Ovary (tissue), 3 donors: ENCODE measurements around the gene DDR2.

Experiments used
- CTCF ChIP-seq, 3 donors: fragments of 450-650 bp in 2 of 3; fragments of 200-600 bp in 1 of 3; IDR thresholded peaks; one replicate each; pipeline versions ENCODE4 v1.5.1 to v1.8.0; 2016 to 2022; ENCODE audit warnings: antibody characterized with exemption in 3 of 3, mild to moderate bottlenecking in 1 of 3
- EP300 ChIP-seq: sonication (generic); formaldehyde crosslinking; IDR thresholded peaks from one replicate; pipeline ENCODE4 v1.6.1; 2017; ENCODE audit warnings: antibody characterized with exemption
- donor health status: DM: no; HTN: no; CAD: no.

DNA sequence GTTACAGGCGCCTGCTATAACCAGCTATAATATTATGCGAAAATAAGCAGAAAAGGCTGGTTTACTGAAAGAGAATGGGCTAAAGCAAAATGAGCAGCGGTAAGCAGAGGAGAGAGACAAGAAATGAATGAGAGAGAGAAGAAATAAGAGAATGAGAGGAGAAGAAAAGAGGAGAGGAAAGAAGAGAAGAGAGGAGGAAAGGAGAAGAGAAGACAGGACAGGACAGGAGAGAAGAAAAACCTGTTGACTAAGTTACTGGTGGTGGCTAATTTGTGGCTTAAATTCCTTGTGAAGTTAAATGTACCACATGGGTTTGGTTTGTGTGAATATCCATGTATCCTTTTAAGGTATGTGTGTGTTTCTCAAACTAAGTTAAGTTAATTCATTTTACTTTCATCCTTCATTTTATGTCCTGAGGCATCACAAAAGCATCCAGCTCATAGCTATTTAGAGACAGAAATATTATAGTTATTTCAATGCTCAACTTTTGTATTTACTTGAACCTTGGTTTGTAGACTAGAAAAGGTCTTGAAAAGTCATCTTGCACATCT is 3.1 kb upstream of the DDR2 start:
- no peak for TF ChIP-seq CTCF (IDR thresholded peaks at IDR 0.05)
- no peak for TF ChIP-seq EP300
